Motor neuron (in vitro differentiated cells): ENCODE measurements around the gene NEU1. TPM values are rescaled to one million over a fixed set of nuclear protein-coding genes. Genes with fewer than 3 reads are reported as not detected.
"Not testable (repeated sequence)": the region's sequence is repeated elsewhere in the genome, so short reads cannot be mapped to it uniquely, and the experiment has no call there.

Experiments
- ATAC-seq, 8 experiments: fragments of 200-7000 bp; cut with Tn5 transposase; replicated peaks in 6 of 8; 2 replicates each; pipeline ENCODE4 v1.8.0; 2021; ENCODE audit warnings: mild to moderate bottlenecking in 8 of 8, moderate library complexity in 8 of 8
- H3K27ac ChIP-seq, 2 donors: fragments of 250-450 bp; sonication (Bioruptor Pico); 2 replicates each; pipeline ENCODE4 v1.9.0; 2021; ENCODE audit warnings: antibody characterized with exemption in 2 of 2, mild to moderate bottlenecking in 2 of 2, moderate library complexity in 1 of 2
- H3K4me1 ChIP-seq, 2 donors: fragments of 250-450 bp; sonication (Bioruptor Pico); replicated peaks in 1 of 2; 2 replicates each; pipeline ENCODE4 v1.6.1; 2021; ENCODE audit warnings: antibody characterized with exemption in 2 of 2, mild to moderate bottlenecking in 2 of 2, moderate library complexity in 1 of 2
- H3K4me3 ChIP-seq, 5 donors: fragments of 250-450 bp; sonication (Bioruptor Pico); 2 replicates each; pipeline ENCODE4 v1.9.0; 2021; ENCODE audit warnings: antibody characterized with exemption in 5 of 5, mild to moderate bottlenecking in 5 of 5, moderate library complexity in 4 of 5
- WGBS, 10 experiments: fragments of 450-650 bp; shearing (Covaris generic); methylation state at CpG; one replicate each; pipeline ENCODE4 v1.0.0; 2022; 5-methylcytosine and 5-hydroxymethylcytosine counted together
- in situ Hi-C, 9 experiments: fragments of 400-800 bp; cut with MboI; loops; one replicate each; pipeline ENCODE4 v1.15.0; 2021; ENCODE audit warnings: low sequenced_read_pairs in 9 of 9, low pct_unique_long_range_greater_than_20kb in 2 of 9; ENCODE audit not compliant: unreplicated experiment in 9 of 9
- total RNA-seq, 8 experiments: library from RNA; unstranded; fragments of 300-600 nt; gene quantifications; 2 replicates each; pipeline versions ENCODE4 v1.2.3 to v1.2.4, GENCODE V29; 2022

NEU1 gene
- total RNA-seq, 8 experiments from 2014 or later, result 22.8 to 106 (median 36.2) TPM

- H3K4me1 ChIP-seq, result peaks cover 17 to 25% of the 10 kb centered on the region in 2 donors
- in situ Hi-C loops, result loop anchor here in 1 of 9 experiments (25.0 kb wide), 1 partner anchor 177 kb away; the partner anchor contains the start of genes APOM, BAG6, C6orf47 and CSNK2B
- H3K4me3 ChIP-seq, H3K27ac ChIP-seq, ATAC-seq: not testable (repeated sequence)
- 73 to 100% (median 90%) methylated on average over 1 to 8 of the region's 8 CpGs; no CpG with 5 or more reads in 1 of the 10 experiments for WGBS, 10 experiments
Observed at GRCh38 chr6:31839779-31840126, 22.9 kb downstream of the NEU1 start.

DNA sequence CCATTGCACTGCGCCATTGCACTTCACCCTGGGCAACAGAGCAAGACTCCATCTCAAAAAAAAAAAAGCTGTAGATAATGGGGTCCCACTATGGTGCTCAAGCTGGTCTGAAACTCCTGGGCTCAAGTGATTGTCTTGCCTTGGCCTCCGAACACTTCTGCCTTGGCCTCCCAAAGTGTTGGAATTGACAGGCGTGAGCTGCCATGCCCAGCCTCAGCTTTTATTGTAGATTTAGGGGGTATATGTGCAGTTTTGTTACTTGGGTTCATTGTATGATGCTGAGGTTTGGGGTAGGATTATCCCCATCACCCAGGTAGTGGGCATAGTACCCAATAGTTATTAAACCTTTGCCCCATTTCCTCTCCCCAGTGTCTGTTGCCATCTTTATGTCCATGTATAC, 23.7 kb downstream of the NEU1 start:
- H3K4me3 ChIP-seq, result no peak overlapping the region
- WGBS, 10 experiments, result 67 to 100% (median 100%) methylated on average over 1 of the region's 3 CpGs; no CpG with 5 or more reads in 5 of the 10 experiments
- peaks cover 20 to 25% of the 10 kb centered on the region in 2 donors for H3K4me1 ChIP-seq
- no peak for ATAC-seq
- no peak overlapping the region for H3K27ac ChIP-seq
- in situ Hi-C loops, result loop anchor here in 1 of 9 experiments (25.0 kb wide), 1 partner anchor 177 kb away; the partner anchor contains the start of genes APOM, BAG6, C6orf47 and CSNK2B

- not testable (repeated sequence) for ATAC-seq, H3K4me3 ChIP-seq, H3K27ac ChIP-seq
- in situ Hi-C loops, result loop anchor here in 1 of 9 experiments (25.0 kb wide), 1 partner anchor 176 kb away; the partner anchor contains the start of genes APOM, BAG6, C6orf47 and CSNK2B
- 62 to 100% (median 94%) methylated on average over 1 to 6 of the region's 9 CpGs; no CpG with 5 or more reads in 2 of the 10 experiments for WGBS, 10 experiments
- H3K4me1 ChIP-seq, result peaks cover 23 to 25% of the 10 kb centered on the region in 2 donors
Observed at GRCh38 chr6:31838114-31838553, 24.5 kb downstream of the NEU1 start.

DNA sequence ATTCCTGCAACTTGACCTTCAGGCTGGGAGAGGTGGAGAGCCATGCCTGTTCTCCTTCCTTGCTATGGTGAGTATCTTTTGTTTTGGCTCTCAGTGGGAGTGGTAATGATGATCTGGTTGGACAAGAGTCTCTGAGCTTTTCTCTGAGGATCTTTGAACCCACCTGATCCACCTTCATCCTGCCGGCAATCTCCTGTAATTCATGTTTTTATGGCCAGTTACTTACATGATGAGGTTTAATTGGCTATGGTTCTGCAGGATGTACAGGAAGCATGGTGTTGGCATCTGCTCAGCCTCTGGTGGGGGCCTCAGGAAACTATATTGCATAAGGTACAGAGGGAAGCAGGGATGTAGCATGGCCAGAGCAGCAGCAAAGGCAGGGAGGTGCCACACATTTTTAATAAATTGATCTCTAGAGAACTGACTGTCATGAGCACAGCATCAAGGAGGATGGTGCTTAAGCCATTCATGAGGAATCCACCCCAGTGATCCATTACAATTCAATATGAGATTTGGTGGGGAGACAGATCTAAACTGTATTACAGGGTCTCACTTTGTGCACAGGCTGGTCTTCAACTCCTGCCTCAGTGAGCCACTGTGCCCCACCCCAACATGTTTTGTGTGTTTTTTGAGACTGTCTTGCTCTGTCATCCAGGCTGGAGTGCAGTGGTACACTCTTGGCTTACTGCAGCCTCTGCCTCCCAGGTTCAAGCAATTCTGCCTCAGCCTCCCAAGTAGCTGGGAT, 25.1 kb downstream of the NEU1 start:
- no peak overlapping the region for H3K27ac ChIP-seq
- 0 to 80% (median 53%) methylated on average over 1 of the region's 1 CpG; no CpG with 5 or more reads in 6 of the 10 experiments for WGBS, 10 experiments
- in situ Hi-C loops, result loop anchor here in 1 of 9 experiments (25.0 kb wide), 1 partner anchor 175 kb away; the partner anchor contains the start of genes APOM, BAG6, C6orf47 and CSNK2B

DNA sequence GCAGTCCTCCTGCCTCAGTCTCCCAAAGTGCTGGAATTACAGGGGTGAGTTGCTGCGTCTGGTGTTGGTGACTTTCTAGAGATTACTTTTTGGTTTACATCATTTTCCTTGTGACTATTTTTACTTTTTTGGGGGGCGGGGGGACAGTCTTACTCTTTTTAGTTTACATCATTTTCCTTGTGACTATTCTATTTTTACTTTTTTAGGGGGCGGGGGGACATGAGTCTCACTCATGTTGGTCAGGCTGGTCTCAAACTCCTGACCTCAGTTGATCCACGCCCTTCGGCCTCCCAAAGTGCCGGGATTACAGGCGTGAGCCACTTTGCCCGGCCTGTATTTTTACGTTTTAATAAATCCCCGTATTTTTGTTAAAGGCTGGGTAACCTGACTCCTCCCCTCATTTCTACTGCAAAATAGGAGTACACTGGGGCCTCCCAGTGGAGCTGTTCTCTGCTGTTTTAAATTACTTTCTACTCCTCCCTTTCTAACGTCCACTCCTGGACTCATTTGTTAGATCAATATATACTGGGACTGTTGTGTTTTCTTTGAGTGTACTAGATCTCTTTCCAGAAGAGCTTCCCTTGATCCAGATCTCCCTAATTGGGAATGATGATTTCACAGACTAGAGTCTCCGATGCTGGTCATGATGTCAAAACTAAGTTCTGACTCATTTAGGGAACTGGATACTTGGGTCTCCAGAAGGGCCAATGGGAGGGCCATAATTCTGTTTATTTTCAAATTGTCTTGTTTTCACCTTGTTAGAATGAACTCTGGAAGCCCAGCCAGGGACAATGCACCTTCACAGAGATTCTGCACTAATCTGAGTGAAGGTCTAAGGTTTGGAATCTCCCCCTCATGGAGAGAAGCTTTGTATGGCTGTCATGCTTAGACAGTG, 25.9 kb downstream of the NEU1 start:
- H3K4me1 ChIP-seq, result peaks cover 23 to 25% of the 10 kb centered on the region in 2 donors
- H3K27ac ChIP-seq, result peak overlapping the region in 1 of 2 donors; percentile 40
- in situ Hi-C loops, result loop anchor here in 1 of 9 experiments (25.0 kb wide), 1 partner anchor 174 kb away; the partner anchor contains the start of genes APOM, BAG6, C6orf47 and CSNK2B
- peak in 1 of 8 experiments; percentile 0 for ATAC-seq
- 0 to 55% (median 20%) methylated on average over 1 to 11 of the region's 12 CpGs; no CpG with 5 or more reads in 1 of the 10 experiments for WGBS, 10 experiments
- H3K4me3 ChIP-seq, result peak overlapping the region; percentile 70 to 94 (median 78)

More for the DNA sequence above, 25.1 kb downstream of the NEU1 start:
- Histone ChIP-seq H3K4me1 (peaks cover 23 to 25% of the 10 kb centered on the region in 2 donors), H3K4me3 (peak overlapping the region in 1 of 5 donors; percentile 3)
- no peak for ATAC-seq

GRCh38 chr6:31836047-31836473, 26.6 kb downstream of the NEU1 start:
- Histone ChIP-seq H3K4me3 (peak overlapping the region; percentile 70 to 94 (median 78)), H3K4me1 (peaks cover 26 to 27% of the 10 kb centered on the region in 2 donors), H3K27ac (no peak overlapping the region)
- 0 to 10% (median 5%) methylated on average over 1 to 13 of the region's 14 CpGs; no CpG with 5 or more reads in 1 of the 10 experiments for WGBS, 10 experiments
- in situ Hi-C loops, result loop anchor here in 1 of 9 experiments (25.0 kb wide), 1 partner anchor 174 kb away; the partner anchor contains the start of genes APOM, BAG6, C6orf47 and CSNK2B
- ATAC-seq, result no peak

DNA sequence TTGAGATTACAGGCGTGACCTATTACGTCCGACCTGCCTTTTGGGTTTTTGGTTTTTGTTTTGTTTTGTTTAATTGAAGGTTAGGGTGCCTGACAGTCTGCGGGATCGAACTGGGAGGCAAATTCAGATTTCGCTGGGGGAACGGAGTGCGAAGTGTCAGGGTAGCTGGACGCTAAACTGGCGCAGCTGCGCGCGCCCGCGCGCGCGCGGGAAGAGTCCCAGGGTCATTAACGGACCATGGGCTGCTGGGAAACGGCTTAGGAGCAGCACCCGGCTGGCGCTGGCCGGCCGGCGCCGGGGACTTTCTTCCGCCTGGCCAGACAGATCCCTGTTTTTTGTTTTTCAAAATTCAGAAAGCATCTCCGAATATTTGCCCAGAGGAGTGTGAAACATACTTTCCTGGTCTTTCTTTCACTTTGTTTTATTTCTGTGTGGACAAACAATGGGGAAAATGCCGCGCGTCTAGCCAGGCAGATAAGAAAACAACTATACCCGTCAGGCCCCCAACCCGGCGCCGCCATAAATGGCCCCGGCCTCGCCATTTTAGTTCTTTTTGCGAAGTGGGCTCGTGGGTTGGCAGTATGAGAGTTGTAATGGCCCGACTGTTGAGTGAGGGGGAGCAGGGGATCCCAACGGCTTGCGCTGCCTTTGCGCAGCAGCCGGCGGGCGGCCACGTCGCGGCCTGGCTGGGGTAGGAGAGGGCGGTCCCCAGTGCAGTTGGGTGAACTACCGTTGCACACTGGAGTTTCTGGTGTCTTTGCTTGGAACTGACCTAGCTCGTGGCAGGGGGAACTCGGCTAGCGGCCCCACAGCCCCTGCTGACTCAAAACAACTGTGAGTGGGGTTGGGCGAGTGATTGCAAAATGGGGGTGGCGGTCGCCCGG, 28.0 kb downstream of the NEU1 start:
- H3K4me1 ChIP-seq, result peaks cover 27% of the 10 kb centered on the region in 2 donors
- in situ Hi-C loops, result loop anchor here in 1 of 9 experiments (25.0 kb wide), 1 partner anchor 172 kb away; the partner anchor contains the start of genes APOM, BAG6, C6orf47 and CSNK2B
- H3K27ac ChIP-seq, result peak overlapping the region; percentile 92 to 98
- ATAC-seq, result peak; percentile 16 to 82 (median 66)
- 0 to 3% (median 0%) methylated on average over 5 to 30 of the region's 59 CpGs; no CpG with 5 or more reads in 3 of the 10 experiments for WGBS, 10 experiments
- H3K4me3 ChIP-seq, result peak overlapping the region; percentile 70 to 94 (median 78)

DNA sequence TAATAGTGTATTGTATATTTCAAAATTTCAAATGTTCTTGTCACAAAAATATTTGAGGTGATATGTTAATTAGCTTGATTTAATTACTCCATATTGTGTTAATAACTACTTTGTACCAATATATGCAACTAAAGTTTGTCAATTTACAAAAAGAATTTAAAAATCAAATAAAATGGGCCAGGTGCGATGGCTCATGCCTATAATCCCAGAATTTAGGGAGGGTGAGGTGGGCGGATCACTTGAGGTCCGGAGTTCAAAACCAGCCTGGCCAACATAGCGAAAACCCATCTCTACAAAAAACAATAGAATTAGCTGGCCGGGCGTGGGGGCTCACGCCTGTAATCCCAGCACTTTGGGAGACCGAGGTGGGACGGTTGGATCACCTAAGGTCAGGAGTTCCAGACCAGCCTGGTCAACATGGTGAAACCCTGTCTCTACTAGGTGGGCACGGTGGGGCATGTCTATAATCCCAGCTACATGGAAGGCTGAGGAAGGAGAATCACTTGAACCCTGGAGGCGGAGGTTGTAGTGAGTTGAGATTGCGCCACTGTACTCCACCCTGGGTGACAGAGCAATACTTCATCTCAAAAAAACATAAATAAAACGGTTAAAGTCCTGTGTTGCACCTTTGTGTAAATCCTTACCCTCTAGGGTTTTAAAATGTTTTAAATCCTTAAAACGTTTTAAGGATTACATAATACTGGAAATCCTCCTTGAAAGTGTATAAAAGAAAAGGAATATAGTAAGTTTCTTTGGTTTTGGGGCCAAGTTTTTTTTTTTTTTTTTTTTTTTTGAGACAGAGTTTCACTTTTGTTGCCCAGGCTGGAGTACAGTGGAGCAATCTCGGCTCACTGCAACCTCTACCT, 31.0 kb downstream of the NEU1 start:
- no peak overlapping the region for H3K27ac ChIP-seq
- WGBS, 10 experiments, result 61 to 98% (median 81%) methylated on average over 1 to 10 of the region's 15 CpGs; no CpG with 5 or more reads in 1 of the 10 experiments
- peak overlapping the region in 4 of 5 donors; percentile 50 to 57 (median 56) for H3K4me3 ChIP-seq

DNA sequence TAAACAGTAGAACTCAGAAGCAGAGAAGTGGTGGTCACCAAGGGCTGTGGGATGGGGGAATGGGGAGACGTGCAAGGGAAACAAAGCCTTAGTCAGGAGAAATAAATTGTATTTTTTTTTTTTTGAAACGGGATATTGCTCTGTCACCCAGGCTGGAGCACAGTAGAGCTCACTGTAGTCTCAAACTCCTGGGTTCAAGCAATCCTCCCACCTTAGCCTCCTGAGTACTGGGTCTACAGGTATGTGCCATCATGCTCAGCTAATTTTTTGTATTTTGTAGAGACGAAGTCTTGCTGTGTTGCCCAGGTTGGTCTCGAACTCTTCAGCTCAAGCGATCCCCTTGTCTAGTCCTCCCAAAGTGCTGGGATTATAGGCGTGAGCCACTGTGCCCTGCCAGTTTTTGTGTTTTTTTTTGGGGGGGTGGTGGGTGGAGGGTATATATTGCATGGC, 31.7 kb downstream of the NEU1 start:
- WGBS, 10 experiments, result 50 to 100% (median 80%) methylated on average over 1 to 5 of the region's 6 CpGs; no CpG with 5 or more reads in 1 of the 10 experiments
- Histone ChIP-seq H3K27ac (peak overlapping the region in 1 of 2 donors; percentile 56), H3K4me1 (peaks cover 12 to 21% of the 10 kb centered on the region in 2 donors), H3K4me3 (peak overlapping the region; percentile 50 to 89 (median 56))
- ATAC-seq, result no peak
- in situ Hi-C loops, result loop anchor here in 1 of 9 experiments (25.0 kb wide), 1 partner anchor 169 kb away; the partner anchor contains the start of genes APOM, BAG6, C6orf47 and CSNK2B

More for the DNA sequence above, 31.0 kb downstream of the NEU1 start:
- ATAC-seq, result peak in 1 of 8 experiments; percentile 0
- in situ Hi-C loops, result loop anchor here in 1 of 9 experiments (25.0 kb wide), 1 partner anchor 169 kb away; the partner anchor contains the start of genes APOM, BAG6, C6orf47 and CSNK2B
- H3K4me1 ChIP-seq, result peaks cover 12 to 19% of the 10 kb centered on the region in 2 donors

- in situ Hi-C loops, result loop anchor here in 1 of 9 experiments (25.0 kb wide), 1 partner anchor 167 kb away; the partner anchor contains the start of genes APOM, BAG6, C6orf47 and CSNK2B
- peak in 2 of 8 experiments; percentile 0 to 6 for ATAC-seq
- H3K4me1 ChIP-seq, result peaks cover 13 to 23% of the 10 kb centered on the region in 2 donors
- peak overlapping the region in 1 of 2 donors; percentile 56 for H3K27ac ChIP-seq
- WGBS, 10 experiments, result 0 to 4% (median 0%) methylated on average over 3 to 8 of the region's 15 CpGs
- peak overlapping the region; percentile 50 to 89 (median 56) for H3K4me3 ChIP-seq
Observed at GRCh38 chr6:31829633-31830283, 32.9 kb downstream of the NEU1 start.
